ENCODE results near the gene CEP95.

The CEP95 gene

DNA sequence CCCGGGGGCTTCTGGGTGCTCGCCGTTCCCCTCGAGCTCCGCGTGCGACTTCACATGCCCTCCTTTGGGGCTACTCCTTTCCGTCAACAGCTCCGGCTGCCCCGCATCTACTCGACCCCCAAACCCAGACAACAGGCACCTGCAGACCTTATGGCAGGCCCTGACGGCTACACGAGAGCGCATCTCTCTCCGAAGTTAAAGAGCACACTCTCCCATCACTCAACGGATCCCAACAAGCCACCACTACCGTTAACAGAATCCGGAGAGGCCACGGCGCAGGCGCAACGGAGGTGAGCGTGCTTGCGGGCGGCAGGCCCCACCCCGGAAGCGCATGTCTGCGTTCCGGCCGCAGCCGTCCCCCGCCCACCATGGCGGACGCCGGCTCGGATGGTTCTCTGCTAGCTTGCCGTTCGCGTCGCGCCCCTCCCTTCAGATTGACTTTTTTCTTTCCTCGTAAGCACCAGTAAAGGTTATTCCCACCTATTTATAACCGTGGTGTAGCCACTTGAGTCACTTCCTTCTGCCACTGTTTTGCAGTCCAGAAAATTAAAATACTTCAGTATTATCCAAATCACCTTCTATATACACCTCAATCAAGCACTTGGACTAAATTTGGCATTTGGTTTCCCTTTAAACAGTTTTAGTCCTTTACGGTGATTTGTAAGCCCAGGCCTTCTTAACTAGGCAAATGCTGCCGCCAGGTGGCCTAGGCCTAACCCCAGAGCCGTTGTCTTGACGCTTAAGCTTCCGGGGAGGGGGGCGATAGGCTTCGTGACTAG, 9.8 kb upstream of the CEP95 start, which contains the start of gene POLG2:
POLG2 (minus strand) TSS at position 269 of the 779 bp plus-strand sequence; CDS start at position 183, 86 bp downstream.
- DNase-seq: peak; percentile 74 to 93

DNA sequence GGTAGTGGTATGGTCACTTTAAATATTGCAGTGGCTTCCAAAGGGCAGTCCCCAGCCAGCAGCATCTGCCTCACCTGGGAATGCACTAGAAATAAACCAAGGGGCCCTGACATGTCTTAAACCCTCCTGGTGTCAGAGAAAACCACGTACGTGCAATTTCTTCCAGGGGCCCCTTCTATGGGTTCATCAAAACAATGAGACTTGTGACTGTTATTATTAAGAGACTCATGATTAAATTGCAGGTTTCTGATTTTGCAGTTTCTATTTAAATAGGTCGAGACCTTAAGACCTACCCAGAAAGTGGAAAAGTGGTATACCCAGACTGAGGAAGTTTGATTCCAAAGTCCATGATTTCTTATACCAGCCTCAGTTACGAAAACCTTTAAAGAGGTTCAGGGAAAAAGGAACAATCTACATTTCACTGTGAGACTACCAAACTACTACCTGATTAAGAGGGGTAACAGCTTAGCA, 9.2 kb upstream of the CEP95 start:
- DNase-seq: no peak

DNA sequence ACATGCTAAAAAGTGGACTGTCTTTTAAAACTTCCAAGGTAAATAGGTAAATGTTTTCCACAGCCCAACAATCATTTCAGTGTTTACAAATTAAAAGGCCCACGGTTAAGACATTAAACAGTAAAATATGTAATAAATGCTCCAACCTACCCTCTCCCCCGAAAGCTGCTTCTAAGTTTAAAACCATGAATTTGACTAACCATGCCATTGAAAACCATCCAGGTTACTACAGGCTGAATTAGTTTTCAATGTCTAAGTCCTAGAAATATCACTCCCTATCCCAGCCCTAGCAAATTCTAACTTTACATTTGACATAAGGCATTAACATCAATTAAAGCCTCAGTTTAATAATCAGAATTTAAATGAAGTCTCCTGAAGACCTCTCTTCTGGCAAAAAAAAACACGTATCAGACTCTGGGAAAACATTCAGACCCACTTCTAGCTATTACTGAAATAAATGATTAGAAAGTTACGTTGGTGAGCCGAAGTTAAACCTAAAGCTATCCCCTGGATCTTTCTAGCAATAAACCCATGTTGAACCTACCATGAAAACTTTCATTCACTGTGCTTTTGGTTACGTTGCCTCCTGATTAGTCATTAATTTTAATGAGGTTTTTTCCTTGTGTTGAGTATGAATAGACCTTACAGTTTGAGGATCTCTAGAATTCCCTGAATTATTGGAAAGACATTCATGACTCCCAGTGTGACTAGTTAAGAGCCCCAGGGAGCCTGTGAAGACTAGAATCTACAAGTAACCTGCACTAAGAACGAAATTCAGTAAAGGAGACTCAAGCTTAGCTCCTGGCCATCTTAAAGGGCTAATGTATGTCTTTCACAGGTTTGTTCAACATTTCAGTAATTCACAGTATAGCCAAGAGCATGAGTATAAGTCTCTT, 8.2 kb upstream of the CEP95 start:
- peak; percentile 38 to 45 for DNase-seq

DNA sequence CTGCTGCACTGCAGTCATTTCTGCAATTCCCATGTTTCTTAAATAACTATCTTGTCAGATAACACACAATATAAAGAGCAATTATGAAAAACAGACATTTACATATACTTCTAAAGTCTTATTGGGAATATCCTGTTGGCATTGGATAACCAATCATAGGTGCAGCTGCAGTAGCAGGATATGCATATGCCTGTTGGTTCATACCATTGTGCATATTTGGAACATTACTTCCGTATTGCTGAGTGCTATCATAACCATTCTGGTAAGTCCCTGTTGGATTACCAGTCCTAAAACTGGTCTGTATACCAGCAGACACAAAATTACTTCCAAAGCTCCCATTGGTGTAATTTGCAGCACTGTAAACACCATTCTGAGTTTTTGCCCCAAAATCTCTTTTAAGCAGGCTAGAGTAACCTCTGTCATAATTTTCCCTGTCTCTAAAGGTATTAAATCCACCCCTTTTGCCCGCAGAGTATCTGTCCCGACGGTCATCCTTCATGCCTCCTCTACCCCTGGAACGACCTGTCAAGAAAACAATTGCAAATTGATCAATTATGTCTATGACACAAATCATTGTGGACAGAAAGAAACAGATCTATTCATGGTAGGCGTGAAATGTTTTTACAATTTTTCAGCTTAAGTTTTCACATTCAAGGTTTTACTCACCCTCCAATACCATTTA, 6.8 kb upstream of the CEP95 start:
- DNase-seq: no peak

DNA sequence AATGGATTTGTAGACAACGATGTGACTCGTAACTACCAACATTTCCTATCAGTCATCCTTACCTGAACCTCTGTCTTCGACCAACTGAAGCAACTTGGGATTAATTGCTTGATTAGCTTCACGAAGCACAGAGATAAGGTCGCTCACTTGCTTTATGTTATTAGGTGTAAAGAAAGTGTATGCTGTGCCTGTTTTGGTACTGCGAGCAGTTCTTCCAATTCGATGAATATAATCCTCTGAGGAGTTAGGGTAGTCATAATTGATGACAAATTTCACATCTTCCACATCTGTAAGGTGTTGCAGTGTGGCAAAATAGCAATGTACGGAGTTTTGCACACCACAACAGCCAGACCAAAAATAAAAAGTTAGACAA, 6.3 kb upstream of the CEP95 start:
- no peak for DNase-seq

DNA sequence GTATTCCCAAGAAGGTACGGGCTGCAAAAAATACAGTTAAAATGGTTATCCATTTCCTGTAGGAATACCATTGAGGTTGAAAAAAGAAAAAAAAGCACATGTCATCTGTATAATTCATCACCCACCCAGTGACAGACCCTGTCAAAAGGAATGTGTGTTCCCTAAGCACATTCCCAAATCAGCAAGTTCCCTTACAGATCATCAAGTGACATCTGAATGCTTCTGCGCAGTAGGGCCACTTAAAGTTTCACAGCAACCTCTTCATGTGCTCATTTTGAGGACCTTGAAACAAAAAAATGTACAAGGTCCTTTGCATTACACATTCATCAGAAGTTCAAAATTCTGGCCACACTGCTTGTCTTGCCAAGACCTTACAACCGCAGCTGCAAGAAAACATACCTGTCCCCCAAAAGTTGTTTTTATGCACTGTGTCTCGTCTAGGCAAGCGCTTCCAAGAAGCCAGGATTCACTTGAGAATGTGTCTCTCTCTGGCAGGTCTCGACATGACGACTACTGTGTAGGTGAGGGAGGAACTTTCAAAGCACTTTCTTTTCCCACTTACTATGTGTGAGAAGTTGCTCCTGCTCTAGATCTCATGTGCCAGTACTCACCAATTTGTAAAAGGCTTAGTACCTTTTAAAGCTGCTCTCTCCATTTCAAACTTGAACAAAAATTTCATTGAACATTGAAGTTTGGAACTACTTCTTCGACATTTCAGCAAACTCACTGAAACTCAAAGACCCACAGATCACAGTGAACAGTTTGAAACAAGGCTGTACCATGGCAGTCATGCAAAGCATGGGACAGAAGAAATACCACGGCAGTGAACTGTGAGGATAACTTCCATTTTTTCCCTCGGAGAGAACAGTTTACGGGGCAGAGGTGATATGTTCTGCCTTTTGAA, 5.7 kb upstream of the CEP95 start:
- no peak for DNase-seq

DNA sequence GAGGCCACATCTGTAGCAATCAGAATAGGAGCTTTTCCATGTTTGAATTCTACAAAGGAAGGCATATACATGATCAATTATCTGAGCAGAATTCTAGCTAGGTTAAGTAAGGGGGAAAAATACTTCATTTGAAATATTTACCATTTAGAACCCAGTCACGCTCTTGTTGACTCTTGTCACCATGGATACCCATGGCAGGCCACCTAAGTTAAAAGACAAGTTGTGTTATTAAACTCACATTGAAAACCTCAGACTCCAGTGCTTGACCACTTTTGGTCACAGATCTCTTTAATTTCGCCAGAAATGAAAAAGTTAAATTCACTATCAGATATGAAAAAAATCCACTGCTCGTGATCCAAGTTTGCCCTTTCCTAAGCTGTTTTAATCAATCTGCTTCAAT, 4.8 kb upstream of the CEP95 start:
- DNase-seq: no peak

DNA sequence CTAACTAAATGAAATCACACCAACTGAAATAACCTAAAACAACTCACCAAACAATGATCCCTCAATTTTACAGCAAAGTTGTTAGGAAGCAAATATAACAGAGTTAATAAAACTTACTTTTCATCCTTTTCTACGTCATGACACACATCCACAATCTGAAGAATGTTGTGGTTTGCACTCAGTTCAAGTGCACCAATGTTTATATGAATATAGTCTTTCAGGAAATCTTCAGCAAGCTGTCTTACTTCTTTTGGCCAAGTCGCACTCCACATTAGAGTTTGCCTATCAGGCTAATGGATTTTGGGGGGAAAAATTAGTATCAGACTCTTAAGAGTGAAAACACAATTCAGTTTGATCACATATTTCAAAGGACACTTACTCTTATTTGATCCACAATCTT, 4.0 kb upstream of the CEP95 start:
- no peak for DNase-seq

DNA sequence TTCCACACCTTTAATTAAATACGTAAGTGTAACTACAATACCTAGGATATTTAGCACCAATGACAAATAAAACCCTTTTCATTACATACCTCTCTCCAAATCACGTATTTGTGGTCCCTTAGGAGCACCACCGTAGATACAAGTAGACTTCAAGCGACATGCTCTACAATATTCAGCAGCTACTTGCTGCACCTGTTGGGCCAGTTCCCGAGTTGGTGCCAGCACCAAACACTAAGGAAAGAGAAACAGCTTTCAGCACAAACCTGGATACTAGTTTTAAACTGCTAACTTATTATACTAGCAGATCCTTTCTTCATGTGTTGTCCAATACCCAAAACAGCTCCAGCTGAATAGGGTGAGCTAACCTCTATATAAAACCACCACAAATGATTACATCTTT, 3.4 kb upstream of the CEP95 start:
- no peak for DNase-seq

DNA sequence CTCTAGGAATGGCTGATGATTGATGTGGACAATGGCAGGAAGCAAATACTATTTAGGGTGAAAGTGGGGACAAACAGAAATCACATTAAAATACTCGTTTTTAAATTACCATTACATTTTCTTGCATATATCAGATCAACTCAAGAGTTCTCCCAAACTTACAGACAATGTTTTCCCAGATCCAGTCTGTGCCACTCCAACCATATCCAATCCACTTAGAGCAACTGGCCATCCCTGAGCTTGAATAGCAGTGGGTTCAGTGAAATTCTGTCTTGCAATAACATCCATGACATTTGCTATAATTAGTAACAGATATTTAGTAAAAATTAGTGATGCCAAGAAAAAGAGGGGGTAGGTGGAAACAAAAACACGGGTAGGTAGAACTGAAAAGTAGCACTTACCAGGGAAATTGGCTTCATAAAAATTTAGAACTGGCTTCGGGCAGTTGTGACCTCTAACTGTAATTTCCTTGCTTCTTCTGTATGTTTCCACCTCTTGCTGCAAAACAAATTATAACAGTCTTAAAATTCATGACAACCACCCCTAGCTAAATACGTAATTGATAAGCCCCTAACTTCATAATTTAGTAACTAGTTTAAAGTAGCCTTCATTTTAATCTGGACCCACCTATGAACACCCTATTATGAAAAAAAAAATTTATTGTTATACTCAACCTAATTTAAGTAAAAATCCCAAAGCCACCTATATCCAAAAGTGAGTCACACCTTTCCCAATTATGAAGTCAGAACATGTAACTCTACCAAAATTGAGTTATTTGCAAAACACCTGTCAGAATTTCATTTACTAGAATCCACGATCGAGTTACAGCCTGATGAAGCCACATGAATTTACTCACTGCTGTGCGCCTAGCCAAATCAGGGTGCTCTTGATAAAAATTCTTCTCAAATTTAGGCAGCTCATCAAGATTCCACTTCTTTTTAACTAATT, 2.7 kb upstream of the CEP95 start:
- DNase-seq: no peak

DNA sequence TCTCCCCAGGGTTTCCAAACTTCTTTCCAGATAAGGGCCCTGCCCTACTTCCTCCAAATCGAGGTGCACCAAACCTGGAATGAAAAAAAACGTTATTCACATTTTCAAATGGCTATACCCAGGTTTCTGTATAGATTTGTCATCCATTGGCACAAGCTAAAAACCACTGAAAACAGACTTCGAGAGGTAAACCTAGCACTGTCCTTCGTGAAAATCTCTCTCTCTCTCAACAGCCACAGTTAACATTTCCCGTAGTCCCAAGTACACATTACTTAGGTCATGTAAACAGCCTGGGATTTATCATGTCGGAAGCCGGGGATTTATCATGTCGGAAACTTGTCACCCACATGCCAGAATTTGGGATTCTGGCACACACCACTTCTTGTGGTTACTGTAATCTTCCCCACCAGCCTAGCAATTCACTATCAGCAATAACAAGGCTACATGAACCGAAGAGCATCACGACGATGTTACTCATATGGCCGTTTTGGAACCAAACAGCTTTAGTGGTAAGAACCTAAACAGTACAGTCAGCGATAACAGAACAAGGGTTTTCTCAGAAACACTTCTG, 1.9 kb upstream of the CEP95 start:
- no peak for DNase-seq

DNA sequence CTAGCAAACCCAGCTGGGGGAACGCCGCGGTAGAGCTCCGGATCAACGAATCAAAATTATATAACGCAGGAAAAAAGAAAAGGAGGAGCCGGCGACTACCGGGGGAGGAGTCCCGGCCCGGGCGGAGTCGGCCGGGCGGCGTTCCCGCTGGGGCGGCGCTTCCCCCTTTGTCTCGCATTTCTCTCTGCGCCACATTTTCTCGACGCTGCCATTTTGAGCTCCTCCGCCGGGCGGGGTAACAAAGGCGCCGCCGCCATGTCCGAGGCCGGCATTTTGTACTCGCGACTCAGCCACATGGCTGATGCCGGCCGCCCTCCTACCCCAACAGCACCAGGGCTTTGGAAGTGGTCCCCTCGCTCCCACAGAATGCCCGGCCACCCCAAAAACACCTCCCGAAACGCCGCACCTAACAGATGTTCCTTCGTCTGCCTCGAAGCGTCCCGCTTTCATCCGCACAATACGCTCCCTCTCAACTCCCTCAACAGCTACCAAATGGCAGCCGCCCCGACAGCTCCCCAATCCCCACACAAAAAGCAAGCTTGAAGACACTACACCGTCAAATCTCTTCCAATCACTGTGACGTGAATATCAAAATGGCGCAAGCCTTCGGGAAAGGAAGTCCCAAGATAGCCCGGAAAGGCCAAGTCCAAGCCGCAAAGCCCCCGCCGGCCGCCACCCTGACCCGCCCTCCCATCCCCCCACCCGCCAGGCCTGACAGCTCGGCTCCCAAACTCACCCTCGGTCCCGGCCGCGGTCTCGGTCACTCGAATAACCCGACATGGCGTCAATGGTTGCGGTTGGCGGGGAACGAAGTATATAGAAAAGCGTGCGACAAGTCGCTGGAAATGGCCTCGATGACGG, 1.2 kb upstream of the CEP95 start:
- DNase-seq: peak; percentile 52 to 86

DNA sequence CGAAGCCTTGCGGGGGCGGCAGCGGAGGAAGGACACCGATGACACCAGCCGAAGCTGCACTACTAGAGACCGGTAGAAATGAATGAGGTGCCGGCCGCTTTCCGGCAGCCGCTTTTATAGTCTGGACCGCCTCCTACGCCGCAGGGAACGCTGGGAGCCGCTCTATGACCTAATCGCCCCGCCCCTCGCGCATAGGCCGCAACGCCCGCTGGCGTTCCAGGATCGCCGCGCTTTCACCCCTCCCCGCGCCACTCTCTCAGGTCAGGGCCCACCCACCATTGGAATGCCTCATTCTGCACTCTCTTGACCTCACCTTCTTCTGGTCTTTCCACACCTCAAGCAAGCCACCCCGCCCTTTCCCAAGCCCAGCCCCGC, 589 bp upstream of the CEP95 start, which contains the start of gene DDX5:
DDX5 (minus strand) TSS at position 89 of the 375 bp plus-strand sequence. CDS start 170 bp downstream, outside the sequence.
- peak; percentile 98 for DNase-seq

DNA sequence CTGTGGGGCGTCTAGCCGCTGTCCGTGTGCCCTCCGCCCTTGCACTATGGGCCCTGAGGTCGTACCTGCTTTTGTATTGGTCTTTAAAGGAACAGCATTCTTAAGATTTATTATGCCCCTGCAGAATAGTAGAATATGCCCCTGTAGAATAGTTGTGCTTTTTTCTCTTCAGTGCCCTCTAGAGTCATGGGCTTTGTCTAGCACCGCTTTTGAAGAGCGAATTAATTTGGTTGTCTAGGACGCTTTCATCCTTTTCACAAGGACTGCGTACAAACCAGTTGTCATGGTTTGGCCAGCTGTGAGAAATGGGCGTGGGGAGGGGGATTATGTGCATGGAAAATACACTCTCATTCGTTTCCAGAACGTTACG, 621 bp downstream of the CEP95 start:
- peak; percentile 31 to 49 for DNase-seq

DNA sequence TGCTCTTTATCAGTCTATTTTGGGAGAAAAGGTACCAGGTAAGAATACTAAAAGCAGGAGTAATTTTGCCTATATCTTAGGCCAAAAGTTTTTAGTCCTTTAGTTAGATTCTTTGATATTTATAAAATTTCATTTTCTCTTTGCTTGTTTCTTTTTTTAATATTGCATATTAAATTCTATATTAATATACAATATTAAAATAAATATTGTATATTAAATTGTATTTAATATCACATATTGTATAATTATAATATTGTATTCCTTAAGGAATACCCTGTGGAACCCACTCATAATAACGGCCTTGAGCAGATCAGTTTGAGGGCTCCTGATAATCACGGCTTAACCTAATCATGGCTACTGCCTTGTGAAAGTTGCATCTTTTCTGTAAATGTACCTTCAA, 1.9 kb downstream of the CEP95 start:
- no peak for DNase-seq

DNA sequence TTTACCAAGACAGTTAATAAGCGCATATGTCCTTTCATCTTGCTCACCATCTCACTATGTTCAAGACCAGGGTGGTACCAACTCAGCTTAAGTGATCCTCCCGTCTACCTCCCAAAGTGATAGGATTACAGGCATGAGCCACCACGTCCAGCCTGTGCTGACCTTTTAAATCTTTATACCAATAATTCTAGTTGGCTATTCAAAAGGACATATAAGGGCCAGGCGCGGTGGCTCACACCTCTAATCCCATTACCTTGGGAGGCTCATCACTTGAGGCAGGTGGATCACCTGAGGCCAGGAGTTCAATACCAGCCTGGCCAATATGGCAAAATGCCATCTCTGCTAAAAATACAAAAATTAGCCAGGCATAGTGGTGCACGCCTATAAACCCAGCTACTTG, 2.4 kb downstream of the CEP95 start:
- DNase-seq: no peak

DNA sequence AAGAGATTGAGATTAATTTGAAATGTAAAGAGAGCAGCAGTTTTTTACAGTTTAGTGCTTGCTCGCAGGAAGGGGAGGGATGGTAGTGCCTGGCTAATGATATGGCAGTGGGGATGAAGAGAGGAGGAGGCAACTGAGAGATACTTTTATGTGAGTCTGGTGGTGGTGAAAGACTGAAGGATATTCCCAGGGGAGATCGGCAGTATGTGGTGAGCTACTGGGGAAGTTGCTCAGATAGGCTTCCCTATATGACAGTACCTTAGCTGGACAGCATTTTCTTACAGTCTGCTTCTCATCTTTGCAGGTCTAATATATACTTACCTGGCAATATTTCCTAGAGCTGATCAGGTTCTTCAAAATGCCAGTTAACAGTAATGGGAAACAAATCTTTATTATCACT, 8.6 kb downstream of the CEP95 start:
- DNase-seq: no peak

DNA sequence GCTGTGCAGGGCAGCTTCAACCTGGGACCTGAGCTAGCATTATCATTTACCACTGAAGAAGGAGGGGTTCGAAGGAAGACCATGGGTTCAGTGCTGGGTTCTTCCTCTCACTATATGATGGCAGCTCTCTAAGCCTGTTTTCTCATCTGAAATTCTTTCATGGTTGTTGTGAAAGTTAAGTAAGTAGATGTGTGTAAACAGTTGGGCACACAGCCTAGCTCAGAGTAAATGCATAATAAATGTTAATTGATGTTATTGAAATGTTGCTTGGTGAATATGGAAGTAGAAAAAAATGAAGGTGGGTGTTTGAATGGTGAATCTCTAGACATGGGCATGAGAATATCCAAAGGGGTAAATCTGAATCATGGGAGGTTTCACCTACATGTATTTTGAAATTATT, 9.1 kb downstream of the CEP95 start:
- DNase-seq: no peak

DNA sequence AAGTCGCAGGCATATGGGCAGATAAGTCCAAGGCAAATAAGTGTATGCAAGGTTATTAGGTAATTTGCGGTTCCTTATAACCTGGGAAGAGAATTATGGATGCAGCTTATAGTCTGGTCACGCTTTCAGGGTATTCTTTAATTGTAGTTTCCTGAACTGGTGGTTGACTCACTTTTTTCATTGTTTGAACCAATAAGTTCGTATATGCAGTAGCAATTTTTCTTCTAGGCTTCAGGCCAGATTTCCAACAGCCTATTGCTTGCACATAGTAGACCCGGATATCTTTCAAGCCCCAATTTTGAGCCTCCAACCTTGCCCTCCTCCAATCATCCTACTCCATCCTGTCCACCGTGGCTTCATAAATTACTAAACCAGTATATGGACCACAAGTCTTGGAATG, 12.8 kb downstream of the CEP95 start:
- DNase-seq: no peak

DNA sequence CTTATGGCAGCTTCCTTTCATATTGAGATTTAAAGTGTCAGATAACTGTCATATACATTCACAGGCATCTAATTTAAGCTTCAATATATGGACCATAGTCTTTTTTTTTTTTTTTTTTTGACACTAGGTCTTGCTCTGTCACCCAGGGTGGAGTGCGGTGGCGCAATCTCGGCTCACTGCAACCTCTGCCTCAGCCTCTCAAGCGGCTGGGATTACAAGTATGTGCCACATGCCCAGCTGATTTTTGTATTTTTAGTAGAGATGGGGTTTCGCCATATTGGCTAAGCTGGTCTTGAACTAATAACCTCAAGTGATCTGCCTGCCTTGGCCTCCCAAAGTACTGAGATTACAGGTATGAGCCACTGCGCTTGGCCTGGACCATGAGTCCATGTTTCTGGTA, 13.6 kb downstream of the CEP95 start:
- no peak for DNase-seq
